Measurements from ENCODE around the gene CFAP74. TPM values are rescaled to one million over a fixed set of nuclear protein-coding genes. Genes with fewer than 3 reads are reported as not detected.

Gene CFAP74, protein sequence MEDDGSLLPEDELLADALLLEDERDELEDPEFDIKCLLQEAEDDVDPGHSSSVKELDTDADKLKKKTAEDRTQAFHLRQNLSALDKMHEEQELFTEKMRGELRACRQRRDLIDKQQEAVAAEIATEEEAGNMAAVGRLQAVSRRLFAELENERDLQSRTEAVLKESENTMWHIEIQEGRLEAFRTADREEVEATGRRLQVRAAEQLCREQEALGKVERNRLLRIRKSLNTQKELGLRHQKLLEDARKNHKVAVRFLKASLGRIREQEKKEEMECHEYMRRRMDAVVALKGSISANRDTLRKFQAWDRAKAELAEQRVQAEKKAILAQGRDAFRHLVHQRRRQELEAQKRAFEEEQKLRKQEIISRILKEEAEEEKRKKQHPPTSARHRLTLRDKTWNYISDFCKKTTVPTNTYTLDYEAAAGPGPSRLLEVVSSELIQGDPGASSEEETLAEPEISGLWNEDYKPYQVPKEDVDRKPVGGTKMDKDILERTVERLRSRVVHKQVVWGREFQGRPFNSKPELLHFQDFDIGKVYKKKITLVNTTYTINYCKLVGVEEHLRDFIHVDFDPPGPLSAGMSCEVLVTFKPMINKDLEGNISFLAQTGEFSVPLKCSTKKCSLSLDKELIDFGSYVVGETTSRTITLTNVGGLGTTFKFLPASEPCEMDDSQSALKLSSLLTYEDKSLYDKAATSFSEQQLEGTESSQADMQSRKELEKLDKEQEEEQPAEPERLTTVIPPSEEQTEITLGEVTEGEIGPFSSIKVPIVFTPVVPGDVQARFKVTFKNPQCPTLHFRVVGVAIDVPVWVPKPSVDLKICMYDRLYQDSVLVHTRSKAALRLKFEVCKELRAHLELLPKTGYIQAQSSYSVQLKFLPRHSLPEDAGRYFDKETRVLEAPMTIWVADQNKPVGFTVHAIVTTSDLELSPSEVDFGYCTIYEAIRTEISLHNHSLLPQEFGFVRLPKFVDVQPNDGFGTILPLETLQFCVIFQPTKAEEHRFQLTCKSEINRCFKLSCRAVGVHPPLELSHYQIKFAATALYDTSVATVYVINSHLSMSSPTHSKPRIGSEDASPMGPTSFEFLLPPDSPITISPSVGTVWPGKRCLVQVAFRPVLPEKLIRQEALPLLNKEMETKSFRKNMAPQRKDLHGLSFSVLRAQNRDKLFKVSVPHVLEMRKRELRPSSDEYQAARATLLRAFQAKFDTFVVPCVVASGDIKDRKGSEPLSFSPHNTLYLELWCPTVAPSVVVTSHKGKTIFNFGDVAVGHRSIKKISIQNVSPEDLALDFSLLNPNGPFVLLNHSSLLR (N-terminal part only)
- 1 to 10 TPM; 1.5 to 4.3 (median 2.8) TPM for polyA plus RNA-seq (ENCODE audit: insufficient read depth in 1 of 5, insufficient read length in 5 of 5, low replicate concordance in 1 of 5)
- long read RNA-seq, donor 1, partial matches to known transcripts: 0 of 1 reads
- long read RNA-seq, donor 1, other reads (novel, unspliced or antisense): 0 of 1 reads
- long read RNA-seq, donor 2: 0 reads
- long read RNA-seq, donor 3: 0 reads
- long read RNA-seq, donor 4: 0 reads
- long read RNA-seq, donor 5: 0 reads
- long read RNA-seq, donor 6, partial matches to known transcripts: 36 of 49 reads
- long read RNA-seq, donor 6, other reads (novel, unspliced or antisense): 13 of 49 reads
- long read RNA-seq, donor 7: 0 reads
- long read RNA-seq, donor 8: 0 reads

DNA sequence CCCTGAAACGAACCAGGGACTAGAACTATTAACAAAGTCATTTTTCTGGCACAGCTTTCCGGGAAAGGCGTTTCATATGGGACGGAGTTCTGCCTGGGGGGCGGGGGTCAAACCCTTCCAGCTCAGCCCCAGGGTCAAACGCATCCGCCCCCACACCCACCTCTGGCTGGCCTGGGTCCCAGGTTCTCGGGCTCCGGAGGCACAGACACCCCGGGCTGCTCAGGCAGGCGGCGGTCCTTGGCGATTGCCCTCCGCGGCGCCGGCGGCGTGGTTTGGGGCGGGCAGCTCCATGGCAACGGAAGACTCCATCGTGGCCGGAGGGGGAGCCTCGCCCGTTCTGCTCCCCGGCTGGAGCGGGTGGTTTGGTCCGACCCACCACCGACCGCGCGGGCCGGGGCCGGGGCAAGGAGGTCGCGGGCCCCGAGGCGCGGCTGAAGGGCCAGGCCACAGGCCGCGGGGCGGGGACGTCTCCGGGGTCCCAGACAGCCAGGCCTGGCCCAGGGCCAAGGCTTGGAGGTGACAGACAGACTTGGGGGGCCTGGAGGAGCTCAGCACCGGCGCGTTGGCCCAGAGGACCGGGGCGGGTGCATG lies at the start of gene CFAP74:
CFAP74 (minus strand) TSS at position 246 of the 591 bp plus-strand sequence. CDS start 12,830 bp downstream, outside the sequence.
- DNase-seq: peak; percentile 78

- no peak for DNase-seq
Observed at GRCh38 chr1:2053217-2053616, 49.6 kb upstream of the CFAP74 start.

GRCh38 chr1:2052756-2053155 lies 49.2 kb upstream of the CFAP74 start:
- no peak for DNase-seq

- DNase-seq: no peak
Observed at GRCh38 chr1:2052054-2052679, 48.6 kb upstream of the CFAP74 start.

DNA sequence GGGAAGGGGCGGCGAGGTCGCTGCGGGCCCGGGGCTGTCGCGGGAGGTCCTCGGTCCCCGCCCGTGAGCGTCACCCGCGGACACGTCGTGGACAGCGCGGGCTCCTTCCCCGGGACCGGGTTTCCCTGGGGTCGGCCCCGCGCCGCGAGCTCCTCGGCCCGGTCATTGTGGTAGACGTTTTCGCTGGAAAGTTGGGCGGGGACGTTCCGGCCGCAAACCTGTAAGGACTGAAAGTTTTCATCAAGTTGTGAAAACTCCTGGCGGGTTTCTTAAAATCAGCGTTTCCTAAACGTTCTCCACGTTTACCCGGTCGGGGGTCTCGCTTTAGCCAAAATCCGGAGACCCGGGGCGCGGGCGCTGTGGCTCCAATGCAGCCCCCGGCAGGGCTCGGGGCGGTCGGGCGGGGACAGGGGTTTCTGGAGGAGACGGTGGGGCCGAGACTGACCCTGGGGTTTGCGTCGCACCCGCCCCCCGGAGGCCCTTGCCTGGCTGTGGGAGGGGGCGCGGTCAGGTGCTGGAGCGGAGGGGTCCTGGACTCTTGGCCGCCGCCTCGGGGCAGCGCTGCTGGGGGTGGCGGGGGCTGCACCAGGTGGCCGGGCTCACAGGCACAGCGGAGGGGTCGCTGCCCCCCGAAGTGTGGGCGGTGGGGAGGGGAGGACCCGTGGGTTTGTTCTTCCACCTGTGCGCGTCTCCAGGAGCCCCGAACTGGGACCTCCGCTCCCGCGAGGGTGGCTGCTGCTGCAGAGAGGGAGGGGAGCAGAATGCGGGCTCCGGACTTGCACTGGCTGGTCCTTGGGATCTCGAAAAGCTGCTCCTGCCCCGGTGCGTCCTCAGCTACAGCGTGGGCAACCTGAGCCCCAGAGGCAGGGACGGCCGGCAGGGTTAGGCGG lies 47.5 kb upstream of the CFAP74 start:
- DNase-seq: no peak

DNA sequence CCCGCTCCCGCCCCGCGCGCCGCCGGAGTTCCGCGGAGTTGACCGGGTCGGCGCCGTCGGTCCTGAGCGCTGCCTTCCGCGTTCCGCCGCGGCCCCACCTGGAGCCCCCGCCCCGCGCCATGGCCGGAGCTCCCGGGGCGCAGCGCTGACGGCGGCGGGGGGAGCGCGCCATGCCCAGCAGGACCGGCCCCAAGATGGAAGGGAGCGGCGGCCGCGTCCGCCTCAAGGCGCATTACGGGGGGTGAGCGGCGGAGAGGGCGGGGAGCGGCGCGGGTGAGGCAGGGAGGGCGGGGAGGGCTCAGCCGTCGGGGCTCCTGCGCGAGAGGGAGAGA lies 46.8 kb upstream of the CFAP74 start:
- DNase-seq: no peak

DNA sequence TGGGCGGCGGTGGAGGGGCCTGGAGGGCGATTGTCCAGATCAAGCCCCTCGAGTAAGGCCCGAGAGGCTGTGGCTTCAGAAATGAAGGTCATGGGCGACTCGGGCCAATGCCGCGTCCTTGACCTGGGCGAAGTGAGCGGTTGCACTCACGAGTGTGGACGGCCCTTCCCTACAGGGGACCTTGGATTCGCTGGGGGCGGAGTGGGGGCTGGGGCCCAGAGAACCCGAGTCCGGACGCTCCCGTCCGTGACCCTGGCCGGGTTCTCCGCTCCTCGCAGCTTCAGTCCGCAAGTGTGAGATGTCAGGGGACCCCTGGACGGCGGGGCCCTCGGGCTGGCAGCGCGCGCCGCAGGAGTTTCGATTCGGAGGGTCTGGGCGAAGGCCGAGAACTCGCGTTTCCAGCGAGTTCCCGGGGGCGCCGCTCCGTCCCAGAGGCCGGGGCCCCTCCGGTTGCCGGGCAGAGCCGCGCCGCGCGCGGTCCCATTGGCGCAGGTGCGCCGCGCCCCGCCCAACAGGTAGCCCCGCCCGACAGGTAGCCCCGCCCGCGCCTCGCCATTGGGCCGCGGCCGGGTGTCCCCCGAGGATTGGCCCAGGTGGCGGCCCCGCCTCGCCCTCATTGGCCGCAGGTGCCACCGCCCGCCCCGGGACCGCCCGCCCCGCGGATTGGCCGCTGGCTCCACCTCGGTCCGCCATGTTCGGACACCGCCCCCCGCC lies 46.3 kb upstream of the CFAP74 start, which contains the start of gene PRKCZ:
PRKCZ (plus strand) TSS at position 694 of the 714 bp plus-strand sequence. CDS start 220 bp downstream, outside the sequence.
- peak; percentile 71 to 75 for DNase-seq

- no peak for DNase-seq
Observed at GRCh38 chr1:2049225-2049717, 45.7 kb upstream of the CFAP74 start.

DNA sequence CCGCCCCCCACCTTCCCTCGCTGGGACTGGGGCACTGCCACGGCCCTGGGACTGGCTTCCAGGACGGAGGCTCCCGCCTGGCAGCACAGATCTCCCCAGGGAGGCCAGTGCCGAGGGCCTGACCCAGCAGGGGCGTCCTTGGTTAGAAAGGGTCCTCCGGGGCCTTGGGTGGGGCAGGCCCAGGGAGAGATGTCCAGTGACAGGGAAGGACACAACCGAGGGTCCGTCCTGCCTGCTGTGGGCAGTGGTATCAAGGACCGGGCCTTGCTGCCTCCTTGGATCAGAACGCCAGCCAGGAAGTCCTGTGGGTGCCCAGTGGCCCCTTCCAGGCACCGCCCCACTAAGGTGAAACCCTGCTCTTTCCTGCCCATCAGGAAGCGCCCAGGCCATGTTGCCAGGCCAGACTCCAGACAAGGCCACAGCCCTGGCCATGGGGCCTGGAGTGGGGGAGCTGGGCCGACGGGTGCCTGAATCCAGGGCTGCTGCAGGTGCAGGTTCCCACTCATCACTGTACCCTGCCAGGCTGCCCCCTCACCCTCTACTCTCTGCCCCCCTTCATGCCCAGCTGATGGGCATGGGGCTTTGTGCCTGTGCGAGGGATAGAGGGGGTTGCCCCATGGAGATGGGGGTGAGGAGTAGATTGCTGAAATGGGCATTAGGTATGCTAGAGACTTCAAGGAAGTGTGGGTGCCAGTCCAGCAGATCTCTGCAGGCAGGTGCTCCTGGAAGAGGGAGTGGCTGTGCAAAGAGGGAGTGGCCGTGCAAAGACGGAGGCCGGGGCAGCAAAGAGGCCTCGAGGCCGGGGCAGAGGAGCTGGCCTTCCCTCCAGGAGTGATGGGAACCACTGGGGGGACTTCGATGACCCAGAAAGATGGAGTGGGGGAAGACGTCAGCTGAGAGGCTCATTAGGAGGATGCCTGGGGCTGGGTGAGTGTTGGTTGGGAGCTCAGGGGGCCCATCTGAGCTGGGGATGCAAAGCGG lies 44.5 kb upstream of the CFAP74 start:
- DNase-seq: no peak

GRCh38 chr1:2046953-2047748 lies 43.6 kb upstream of the CFAP74 start:
- no peak for DNase-seq

- peak in 1 of 2 donors; percentile 35 for DNase-seq
Observed at GRCh38 chr1:2046174-2046917, 42.8 kb upstream of the CFAP74 start.

DNA sequence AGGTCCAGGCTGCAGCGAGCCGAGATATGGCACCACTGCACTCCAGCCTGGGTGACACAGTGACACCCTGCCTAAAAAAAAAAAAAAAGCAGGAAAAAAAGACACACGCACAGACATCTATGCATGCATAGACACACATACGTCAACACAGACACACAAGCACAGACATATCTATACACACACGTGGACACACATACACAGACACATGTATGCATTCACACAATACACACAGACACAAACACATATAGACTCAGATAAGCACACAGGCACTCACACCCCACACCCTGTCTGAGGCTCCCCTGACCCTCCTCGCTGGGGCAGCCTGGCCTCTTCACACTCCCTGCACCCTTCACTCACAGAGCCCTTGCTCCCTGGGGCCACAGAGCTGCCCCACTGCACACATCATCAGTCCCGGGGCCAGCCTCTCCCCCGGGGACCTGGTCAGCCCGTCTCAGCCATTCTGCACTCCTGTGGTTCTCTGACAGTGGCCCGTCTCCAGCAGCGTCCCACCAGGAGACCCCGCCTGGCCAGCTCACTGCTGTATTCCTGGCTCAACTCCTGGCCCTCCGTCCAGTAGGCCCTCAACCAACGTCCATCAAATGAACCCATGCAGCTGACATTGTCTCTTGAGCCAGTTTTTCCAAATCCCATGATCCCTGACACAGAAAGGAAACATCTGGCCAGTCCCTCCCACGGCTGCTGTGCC lies 42.0 kb upstream of the CFAP74 start:
- peak in 1 of 2 donors; percentile 81 for DNase-seq

DNA sequence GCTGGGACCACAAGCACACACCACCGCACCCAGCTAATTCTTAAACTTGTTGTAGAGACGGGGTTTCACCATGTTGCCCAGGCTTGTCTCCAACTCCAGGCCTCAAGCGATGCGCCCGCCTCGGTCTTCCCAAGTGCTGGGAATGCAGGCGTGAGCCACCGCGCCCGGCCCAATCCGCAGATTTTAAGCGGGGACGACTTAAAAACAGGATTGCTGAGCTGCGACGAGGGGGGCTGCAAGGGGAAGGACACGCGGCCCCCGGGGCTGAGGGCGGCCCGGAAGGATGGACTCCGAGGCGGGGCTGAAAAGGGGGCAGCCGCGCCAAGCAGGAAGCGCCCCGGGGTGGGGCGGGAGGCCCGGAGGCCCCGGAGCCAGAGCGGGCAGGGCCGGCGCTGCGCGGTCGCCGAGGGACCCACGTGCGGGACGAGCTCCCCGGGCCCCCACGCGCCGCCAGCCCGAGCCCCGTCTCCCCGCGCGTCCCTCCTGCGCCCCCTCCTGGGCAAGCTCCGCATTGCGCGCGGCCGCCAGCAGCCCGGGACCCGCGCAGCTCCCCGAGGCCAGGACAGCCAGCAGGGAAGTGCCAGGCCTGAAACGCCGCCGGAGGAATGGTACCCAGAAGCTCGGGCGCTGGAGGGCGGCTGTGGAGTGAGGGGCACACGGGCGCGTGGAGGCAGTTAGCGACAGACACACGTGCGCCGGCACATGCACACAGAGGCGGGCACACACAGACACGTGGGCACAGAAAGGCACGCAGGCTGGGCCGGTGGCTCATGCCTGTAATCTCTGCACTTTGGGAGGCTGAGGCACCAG lies 41.1 kb upstream of the CFAP74 start:
- peak in 1 of 2 donors; percentile 73 for DNase-seq

DNA sequence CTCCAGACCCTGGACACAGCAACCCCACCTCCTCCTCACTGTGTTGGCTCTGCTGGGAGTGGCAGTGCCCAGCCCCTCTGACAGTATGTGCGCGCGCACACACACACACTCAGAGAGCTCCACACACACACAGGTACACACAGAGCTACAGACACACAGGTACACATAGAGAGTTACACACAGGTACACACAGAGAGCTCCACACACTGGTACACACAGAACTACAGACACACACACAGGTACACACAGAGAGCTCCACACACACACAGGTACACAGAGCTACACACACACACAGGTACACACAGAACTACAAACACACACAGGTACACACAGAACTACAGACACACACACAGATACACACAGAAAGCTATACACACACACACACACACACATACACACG lies 40.3 kb upstream of the CFAP74 start:
- no peak for DNase-seq

Measured in right lung (tissue), 10 donors.